OCI-LY1 (cell line): ENCODE data around the gene SEC14L3.

Experiments
- H2AFZ ChIP-seq: fragments of 200-600 bp; sonication (generic), shearing (Covaris generic); 2 replicates; pipeline ENCODE4 v1.6.0; 2014; ENCODE audit warnings: antibody characterized with exemption, mild to moderate bottlenecking, low read length
- H3F3A ChIP-seq: fragments of 200-600 bp; sonication (generic), shearing (Covaris generic); 2 replicates; pipeline ENCODE4 v1.6.0; 2014; ENCODE audit warnings: mild to moderate bottlenecking, antibody characterized with exemption, low read length, moderate library complexity; ENCODE audit not compliant: insufficient read depth
- H3K27ac ChIP-seq: fragments of 200-600 bp; sonication (generic); 2 replicates; pipeline ENCODE4 v1.5.1; 2014; ENCODE audit warnings: low read length, mixed run types, mild to moderate bottlenecking, low read depth; ENCODE audit not compliant: poor library complexity, severe bottlenecking
- H3K27me3 ChIP-seq: fragments of 200-600 bp; sonication (generic); 2 replicates; pipeline ENCODE4 v1.6.0; 2014; ENCODE audit warnings: antibody characterized with exemption, mild to moderate bottlenecking, low read length, moderate library complexity; ENCODE audit not compliant: insufficient read depth
- H3K36me3 ChIP-seq: fragments of 200-600 bp; sonication (generic); 2 replicates; pipeline ENCODE4 v1.6.1; 2014; ENCODE audit warnings: mild to moderate bottlenecking, antibody characterized with exemption, low read length, moderate library complexity, mixed read lengths; ENCODE audit not compliant: insufficient read depth
- H3K4me1 ChIP-seq: fragments of 200-600 bp; sonication (generic); 2 replicates; pipeline ENCODE4 v1.5.1; 2014; ENCODE audit warnings: mild to moderate bottlenecking, low read length, moderate library complexity; ENCODE audit not compliant: insufficient read depth, severe bottlenecking
- H3K4me2 ChIP-seq: fragments of 200-600 bp; sonication (generic), shearing (Covaris generic); 2 replicates; pipeline ENCODE4 v1.6.1; 2014; ENCODE audit warnings: low read length
- H3K4me3 ChIP-seq: fragments of 200-600 bp; sonication (generic); 2 replicates; pipeline ENCODE4 v1.5.1; 2014; ENCODE audit warnings: low read length, low read depth, mild to moderate bottlenecking, mixed read lengths; ENCODE audit not compliant: poor library complexity, severe bottlenecking
- H3K79me2 ChIP-seq: fragments of 200-600 bp; shearing (Covaris generic); 2 replicates; pipeline ENCODE4 v1.6.1; 2016; ENCODE audit warnings: mixed run types, low read length, mixed read lengths; ENCODE audit not compliant: insufficient read depth
- H3K9ac ChIP-seq: fragments of 200-600 bp; sonication (generic), shearing (Covaris generic); 2 replicates; pipeline ENCODE4 v1.6.1; 2014; ENCODE audit warnings: mild to moderate bottlenecking, low read length, mixed read lengths
- H3K9me2 ChIP-seq: fragments of 200-600 bp; sonication (generic), shearing (Covaris generic); 2 replicates; pipeline ENCODE4 v1.6.1; 2014; ENCODE audit warnings: low read depth, mild to moderate bottlenecking, low read length, mixed read lengths
- H3K9me3 ChIP-seq: fragments of 200-600 bp; shearing (Covaris generic); 2 replicates; pipeline ENCODE4 v1.6.1; 2014; ENCODE audit warnings: low read length, mixed read lengths
- H4K20me1 ChIP-seq: fragments of 200-600 bp; sonication (generic), shearing (Covaris generic); 2 replicates; pipeline ENCODE4 v1.6.0; 2016; ENCODE audit warnings: mild to moderate bottlenecking, low read length; ENCODE audit not compliant: insufficient read depth
- CTCF ChIP-seq: fragments of 200-600 bp; sonication (generic), shearing (Covaris generic); IDR thresholded peaks from 2 replicates; pipeline ENCODE4 v1.5.1; 2017; ENCODE audit warnings: mild to moderate bottlenecking, antibody characterized with exemption, low read length, moderate library complexity, mixed read lengths
- EZH2 ChIP-seq: fragments of 200-600 bp; sonication (generic), shearing (Covaris generic); IDR thresholded peaks from 2 replicates; pipeline ENCODE4 v1.8.0; 2017; ENCODE audit warnings: borderline replicate concordance, mixed run types, mild to moderate bottlenecking, antibody characterized with exemption, low read length, moderate library complexity, mixed read lengths

SEC14L3 gene

GRCh38 chr22:30481711-30482110 lies 9.9 kb upstream of the SEC14L3 start:
- H3K27me3 ChIP-seq: no peaks in the 10 kb centered on the region

GRCh38 chr22:30479981-30480380 lies 8.2 kb upstream of the SEC14L3 start:
- no peaks in the 10 kb centered on the region for H4K20me1 ChIP-seq
- H3K4me3 ChIP-seq: no peak overlapping the region
- H3K9me3 ChIP-seq: no peaks in the 10 kb centered on the region
- TF ChIP-seq CTCF (no peak), EZH2 (no peak)
- no peak overlapping the region for H3K27ac ChIP-seq
- H2AFZ ChIP-seq: no peak overlapping the region
- no peaks in the 10 kb centered on the region for H3K4me1 ChIP-seq
- H3K9ac ChIP-seq: no peak overlapping the region
- H3K4me2 ChIP-seq: no peak overlapping the region
- H3K79me2 ChIP-seq: no peaks in the 10 kb centered on the region
- no peaks in the 10 kb centered on the region for H3K27me3 ChIP-seq
- no peaks in the 10 kb centered on the region for H3K9me2 ChIP-seq
- H3F3A ChIP-seq: no peaks in the 10 kb centered on the region
- no peaks in the 10 kb centered on the region for H3K36me3 ChIP-seq

More at GRCh38 chr22:30481711-30482110, 9.9 kb upstream of the SEC14L3 start:
- no peaks in the 10 kb centered on the region for H3K79me2 ChIP-seq
- no peak overlapping the region for H3K4me3 ChIP-seq
- no peaks in the 10 kb centered on the region for H3K9me2 ChIP-seq
- no peaks in the 10 kb centered on the region for H3K4me1 ChIP-seq
- H2AFZ ChIP-seq: no peak overlapping the region
- no peaks in the 10 kb centered on the region for H3F3A ChIP-seq
- H4K20me1 ChIP-seq: no peaks in the 10 kb centered on the region
- no peak overlapping the region for H3K4me2 ChIP-seq
- no peaks in the 10 kb centered on the region for H3K9me3 ChIP-seq
- no peak overlapping the region for H3K27ac ChIP-seq
- no peaks in the 10 kb centered on the region for H3K36me3 ChIP-seq
- no peak for TF ChIP-seq CTCF
- no peak for TF ChIP-seq EZH2
- H3K9ac ChIP-seq: no peak overlapping the region

GRCh38 chr22:30474683-30475424 lies 3.0 kb upstream of the SEC14L3 start:
- H3K27me3 ChIP-seq: no peaks in the 10 kb centered on the region
- H3K9me3 ChIP-seq: no peaks in the 10 kb centered on the region
- no peaks in the 10 kb centered on the region for H3K36me3 ChIP-seq
- no peaks in the 10 kb centered on the region for H4K20me1 ChIP-seq
- no peaks in the 10 kb centered on the region for H3K4me1 ChIP-seq
- H3K9me2 ChIP-seq: no peaks in the 10 kb centered on the region
- H3K79me2 ChIP-seq: no peaks in the 10 kb centered on the region
- no peak overlapping the region for H3K27ac ChIP-seq
- no peaks in the 10 kb centered on the region for H3F3A ChIP-seq
- no peak overlapping the region for H3K4me2 ChIP-seq
- TF ChIP-seq CTCF (no peak), EZH2 (no peak)
- H2AFZ ChIP-seq: no peak overlapping the region
- H3K4me3 ChIP-seq: no peak overlapping the region
- no peak overlapping the region for H3K9ac ChIP-seq
